Fibroblast of lung (primary cell): Measurements from ENCODE around the gene CETN1. TPM values are rescaled to one million over a fixed set of nuclear protein-coding genes. Genes with fewer than 3 reads are reported as not detected.
A peak's percentile ranks its signal among the peaks of the same experiment; 100 is the strongest.

ENCODE experiments used
- DNase-seq, 2 donors: peaks; one replicate each; pipeline versions ENCODE4 v3.0.0 to v3.0.0-alpha.2; 2010; ENCODE audit warnings: low read depth in 2 of 2
- H2AFZ ChIP-seq: 2 replicates; pipeline ENCODE4 v1.5.1; 2012; ENCODE audit warnings: low read length, control low read depth, inconsistent platforms
- H3K27ac ChIP-seq: 2 replicates; pipeline ENCODE4 v1.5.1; 2011; ENCODE audit warnings: low read length, control low read depth; ENCODE audit not compliant: insufficient read depth
- H3K27me3 ChIP-seq: 2 replicates; pipeline ENCODE4 v1.5.1; 2011; ENCODE audit warnings: mild to moderate bottlenecking, low read length; ENCODE audit not compliant: control insufficient read depth, insufficient read depth
- H3K36me3 ChIP-seq: 2 replicates; pipeline ENCODE4 v1.5.1; 2011; ENCODE audit warnings: low read length; ENCODE audit not compliant: control insufficient read depth, insufficient read depth
- H3K4me1 ChIP-seq: 2 replicates; pipeline ENCODE4 v1.5.1; 2011; ENCODE audit warnings: low read length; ENCODE audit not compliant: control insufficient read depth, insufficient read depth; ENCODE audit errors: extremely low read depth
- H3K4me2 ChIP-seq: 2 replicates; pipeline ENCODE4 v1.5.1; 2011; ENCODE audit warnings: low read length, control low read depth; ENCODE audit not compliant: insufficient read depth; ENCODE audit errors: extremely low read depth
- H3K4me3 ChIP-seq, 4 experiments: fragments of 200-600 bp in 1 of 4; sonication (generic) in 1 of 4; replicated peaks in 1 of 4; 2 replicates each; pipeline ENCODE4 v1.5.1; 2011 to 2016; ENCODE audit warnings: low read length in 4 of 4, low read depth in 3 of 4, mild to moderate bottlenecking in 3 of 4, control low read depth in 2 of 4, inconsistent platforms in 1 of 4, mixed read lengths in 1 of 4; ENCODE audit not compliant: insufficient read depth in 1 of 4; ENCODE audit errors: control extremely low read depth in 1 of 4
- H3K79me2 ChIP-seq: 2 replicates; pipeline ENCODE4 v1.5.1; 2012; ENCODE audit warnings: mild to moderate bottlenecking, low read length, inconsistent platforms; ENCODE audit not compliant: control insufficient read depth, insufficient read depth
- H3K9ac ChIP-seq: 2 replicates; pipeline ENCODE4 v1.5.1; 2011; ENCODE audit warnings: mild to moderate bottlenecking, low read length, control low read depth; ENCODE audit not compliant: insufficient read depth
- H3K9me3 ChIP-seq: 2 replicates; pipeline ENCODE4 v1.5.1; 2012; ENCODE audit warnings: low read depth, low read length; ENCODE audit not compliant: control insufficient read depth, insufficient read depth
- H4K20me1 ChIP-seq: 2 replicates; pipeline ENCODE4 v1.5.1; 2011; ENCODE audit warnings: low read length; ENCODE audit not compliant: control insufficient read depth, insufficient read depth; ENCODE audit errors: extremely low read depth
- EZH2 ChIP-seq: IDR thresholded peaks from 2 replicates; pipeline ENCODE4 v1.5.1; 2012; ENCODE audit warnings: low read length, control low read depth, mild to moderate bottlenecking; ENCODE audit errors: missing control alignments
- polyA plus RNA-seq, 2 donors: library from polyadenylated mRNA; depleted of rRNA in 1 of 2; stranded (reverse) in 1 of 2; unstranded in 1 of 2; fragments of >200 nt; gene quantifications; 2 replicates each; pipeline ENCODE4 v1.2.1, GENCODE V29; 2011 to 2012; ENCODE audit warnings: missing spikeins in 1 of 2
- total RNA-seq: library from RNA; depleted of rRNA; stranded (reverse); fragments of >200 nt; gene quantifications from 2 replicates; pipeline ENCODE4 v1.2.1, GENCODE V29; 2014
- TF ChIP-seq, protein P1 (sequence below), 2 donors: IDR thresholded peaks in 1 of 2; conservative IDR thresholded peaks in 1 of 2; 1 replicate in 1 of 2; 2 replicates in 1 of 2; pipeline ENCODE4 v1.5.1; 2011 to 2012; ENCODE audit warnings: low read length in 2 of 2, control low read depth in 1 of 2, inconsistent platforms in 1 of 2, low read depth in 1 of 2, mild to moderate bottlenecking in 1 of 2

CETN1 gene
- total and polyA plus RNA-seq, 2 donors (not counting 1 experiment from before 2014, with no cell fraction given): not detected

DNA sequence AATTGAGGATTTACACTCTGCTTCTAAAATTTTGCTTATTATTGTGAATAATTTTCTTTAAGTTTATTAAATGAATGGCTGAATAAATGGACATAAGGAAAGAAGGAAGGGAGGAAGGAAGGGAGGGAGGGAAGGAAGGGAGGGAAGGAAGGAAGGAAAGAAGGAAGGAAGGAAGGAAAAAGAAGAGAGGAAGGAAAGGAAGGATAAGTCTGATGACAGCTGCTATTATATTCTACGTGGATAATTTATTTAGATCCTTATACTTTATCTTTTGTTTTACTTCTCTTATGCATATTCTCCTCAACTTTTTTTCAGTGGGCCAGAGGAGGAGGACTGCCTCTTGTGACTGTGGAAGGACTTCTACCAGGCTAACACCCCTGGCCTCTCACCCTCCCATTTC lies 34.0 kb downstream of the CETN1 start:
- no peaks in the 10 kb centered on the region for H3K79me2 ChIP-seq
- H3K4me2 ChIP-seq: no peak overlapping the region
- H3K27ac ChIP-seq: no peak overlapping the region
- no peaks in the 10 kb centered on the region for H3K9me3 ChIP-seq
- DNase-seq: no peak
- no peak overlapping the region for H3K9ac ChIP-seq
- no peak overlapping the region for H3K4me3 ChIP-seq
- no peak for TF ChIP-seq EZH2
- TF ChIP-seq, protein P1, sequence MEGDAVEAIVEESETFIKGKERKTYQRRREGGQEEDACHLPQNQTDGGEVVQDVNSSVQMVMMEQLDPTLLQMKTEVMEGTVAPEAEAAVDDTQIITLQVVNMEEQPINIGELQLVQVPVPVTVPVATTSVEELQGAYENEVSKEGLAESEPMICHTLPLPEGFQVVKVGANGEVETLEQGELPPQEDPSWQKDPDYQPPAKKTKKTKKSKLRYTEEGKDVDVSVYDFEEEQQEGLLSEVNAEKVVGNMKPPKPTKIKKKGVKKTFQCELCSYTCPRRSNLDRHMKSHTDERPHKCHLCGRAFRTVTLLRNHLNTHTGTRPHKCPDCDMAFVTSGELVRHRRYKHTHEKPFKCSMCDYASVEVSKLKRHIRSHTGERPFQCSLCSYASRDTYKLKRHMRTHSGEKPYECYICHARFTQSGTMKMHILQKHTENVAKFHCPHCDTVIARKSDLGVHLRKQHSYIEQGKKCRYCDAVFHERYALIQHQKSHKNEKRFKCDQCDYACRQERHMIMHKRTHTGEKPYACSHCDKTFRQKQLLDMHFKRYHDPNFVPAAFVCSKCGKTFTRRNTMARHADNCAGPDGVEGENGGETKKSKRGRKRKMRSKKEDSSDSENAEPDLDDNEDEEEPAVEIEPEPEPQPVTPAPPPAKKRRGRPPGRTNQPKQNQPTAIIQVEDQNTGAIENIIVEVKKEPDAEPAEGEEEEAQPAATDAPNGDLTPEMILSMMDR (conservative IDR thresholded peaks at IDR 0.05 in 1 of 2, IDR thresholded peaks at IDR 0.05 in 1 of 2; ENCODE audit: low read depth in 1 of 2, low read length in 2 of 2): no peak
- H4K20me1 ChIP-seq: no peaks in the 10 kb centered on the region
- peaks cover 3% of the 10 kb centered on the region for H3K27me3 ChIP-seq
- H2AFZ ChIP-seq: no peak overlapping the region
- H3K36me3 ChIP-seq: no peaks in the 10 kb centered on the region
- no peaks in the 10 kb centered on the region for H3K4me1 ChIP-seq

DNA sequence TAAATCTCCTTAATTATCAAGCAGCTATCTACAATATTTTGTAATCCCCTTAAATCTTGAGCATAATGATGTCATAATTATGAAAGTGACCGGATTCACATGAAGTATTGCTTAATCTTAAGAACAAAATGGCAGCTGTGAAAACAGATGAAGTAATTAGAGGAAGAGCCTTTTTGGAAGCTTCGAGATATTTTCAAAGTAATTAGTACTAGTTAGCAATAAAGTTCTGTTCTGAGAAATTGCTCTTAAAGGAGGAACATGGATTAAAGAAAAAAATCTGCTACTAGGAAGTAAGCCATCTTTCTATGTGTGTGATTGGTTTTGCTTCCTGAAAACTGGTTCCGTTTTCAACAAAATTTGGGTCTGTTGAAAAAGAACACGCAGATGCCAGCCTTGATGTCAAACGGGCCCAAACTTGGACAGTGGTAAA lies 34.9 kb downstream of the CETN1 start:
- Histone ChIP-seq H3K9me3 (no peaks in the 10 kb centered on the region), H3K9ac (no peak overlapping the region), H3K27me3 (peaks cover 3% of the 10 kb centered on the region), H3K4me1 (no peaks in the 10 kb centered on the region), H3K4me3 (no peak overlapping the region), H2AFZ (no peak overlapping the region), H4K20me1 (no peaks in the 10 kb centered on the region), H3K36me3 (no peaks in the 10 kb centered on the region), H3K27ac (no peak overlapping the region), H3K79me2 (no peaks in the 10 kb centered on the region), H3K4me2 (no peak overlapping the region)
- DNase-seq: peak in 1 of 2 donors; percentile 27
- TF ChIP-seq, protein P1 (conservative IDR thresholded peaks at IDR 0.05 in 1 of 2, IDR thresholded peaks at IDR 0.05 in 1 of 2; ENCODE audit: low read depth in 1 of 2, low read length in 2 of 2): no peak
- no peak for TF ChIP-seq EZH2

- H3K4me1 ChIP-seq: no peaks in the 10 kb centered on the region
- H3K4me2 ChIP-seq: no peak overlapping the region
- H3K36me3 ChIP-seq: no peaks in the 10 kb centered on the region
- TF ChIP-seq, protein P1 (conservative IDR thresholded peaks at IDR 0.05 in 1 of 2, IDR thresholded peaks at IDR 0.05 in 1 of 2; ENCODE audit: low read depth in 1 of 2, low read length in 2 of 2): no peak
- no peak for TF ChIP-seq EZH2
- H3K9ac ChIP-seq: no peak overlapping the region
- H3K4me3 ChIP-seq: no peak overlapping the region
- H3K27ac ChIP-seq: no peak overlapping the region
- peak in 1 of 2 donors; percentile 10 for DNase-seq
- H4K20me1 ChIP-seq: no peaks in the 10 kb centered on the region
- H3K79me2 ChIP-seq: no peaks in the 10 kb centered on the region
- H2AFZ ChIP-seq: no peak overlapping the region
- peaks cover 3% of the 10 kb centered on the region for H3K27me3 ChIP-seq
- no peaks in the 10 kb centered on the region for H3K9me3 ChIP-seq
Measured at GRCh38 chr18:615773-616172, 35.6 kb downstream of the CETN1 start.
